ENCODE results near the gene CACNG6. TPM values are rescaled to one million over a fixed set of nuclear protein-coding genes. Genes with fewer than 3 reads are reported as not detected.

Gene CACNG6
- polyA plus RNA-seq, 1 donor (not counting 4 experiments of a cell fraction or from before 2014, with no cell fraction given) = not detected

GRCh38 chr19:53945441-53945840 lies 46.0 kb upstream of the CACNG6 start:
- Histone ChIP-seq H3K9ac (ENCODE audit: control insufficient read depth, extremely low read depth, insufficient read depth, low read length) (no peak overlapping the region), H3K27me3 (ENCODE audit: control insufficient read depth, extremely low read depth, insufficient read depth, low read length) (peaks cover 19% of the 10 kb centered on the region), H3K79me2 (ENCODE audit: control insufficient read depth, insufficient read depth, low read length) (no peaks in the 10 kb centered on the region), H3K36me3 (ENCODE audit: control insufficient read depth in 2 of 2, extremely low read depth in 1 of 2, insufficient read depth in 2 of 2, low read length in 2 of 2) (no peaks in the 10 kb centered on the region), H3K4me2 (ENCODE audit: control insufficient read depth, extremely low read depth, insufficient read depth, low read depth, low read length) (no peak overlapping the region), H3K27ac (ENCODE audit: control insufficient read depth, insufficient read depth, low read length) (no peak overlapping the region), H2AFZ (ENCODE audit: control insufficient read depth, low read length) (no peak overlapping the region), H3K4me1 (ENCODE audit: control insufficient read depth, extremely low read depth, insufficient read depth, low read length) (no peaks in the 10 kb centered on the region), H4K20me1 (ENCODE audit: control insufficient read depth, extremely low read depth, insufficient read depth, low read length) (no peaks in the 10 kb centered on the region), H3K9me1 (ENCODE audit: control insufficient read depth, extremely low read depth, insufficient read depth, low read length) (no peaks in the 10 kb centered on the region), H3K9me3 (ENCODE audit: control insufficient read depth, low read depth, low read length) (no peaks in the 10 kb centered on the region), H3K4me3 (ENCODE audit: control insufficient read depth in 2 of 3, extremely low read depth in 1 of 3, insufficient read depth in 2 of 3, low read depth in 1 of 3, low read length in 3 of 3) (no peak overlapping the region)
- TF ChIP-seq CTCF (optimal IDR thresholded peaks at IDR 0.05 in 1 of 3, IDR thresholded peaks at IDR 0.05 in 1 of 3, conservative IDR thresholded peaks at IDR 0.05 in 1 of 3; ENCODE audit: extremely low read depth in 1 of 3, insufficient read depth in 2 of 3, low read length in 3 of 3) (no peak), EZH2 (IDR thresholded peaks at IDR 0.05; ENCODE audit: low read length) (no peak)
- no peak for DNase-seq (ENCODE audit: low read depth, low spot score)
- FAIRE-seq = no peak
- dilution Hi-C loops (cut with MboI; ENCODE audit: extremely low pct_ligation_motif_present, low sequenced_read_pairs) = loop anchor here (25.0 kb wide), 1 partner anchor 92 kb away; no protein-coding TSS in a partner anchor

GRCh38 chr19:53945998-53946397 lies 45.4 kb upstream of the CACNG6 start:
- H3K27me3 ChIP-seq (ENCODE audit: control insufficient read depth, extremely low read depth, insufficient read depth, low read length) = peaks cover 19% of the 10 kb centered on the region
- no peak overlapping the region for H3K27ac ChIP-seq (ENCODE audit: control insufficient read depth, insufficient read depth, low read length)
- H3K9me3 ChIP-seq (ENCODE audit: control insufficient read depth, low read depth, low read length) = no peaks in the 10 kb centered on the region
- no peaks in the 10 kb centered on the region for H3K4me1 ChIP-seq (ENCODE audit: control insufficient read depth, extremely low read depth, insufficient read depth, low read length)
- no peak for DNase-seq (ENCODE audit: low read depth, low spot score)
- TF ChIP-seq EZH2 (IDR thresholded peaks at IDR 0.05; ENCODE audit: low read length) = no peak
- TF ChIP-seq CTCF (optimal IDR thresholded peaks at IDR 0.05 in 1 of 3, IDR thresholded peaks at IDR 0.05 in 1 of 3, conservative IDR thresholded peaks at IDR 0.05 in 1 of 3; ENCODE audit: extremely low read depth in 1 of 3, insufficient read depth in 2 of 3, low read length in 3 of 3) = no peak
- H3K9ac ChIP-seq (ENCODE audit: control insufficient read depth, extremely low read depth, insufficient read depth, low read length) = no peak overlapping the region
- no peaks in the 10 kb centered on the region for H4K20me1 ChIP-seq (ENCODE audit: control insufficient read depth, extremely low read depth, insufficient read depth, low read length)
- dilution Hi-C loops (cut with MboI; ENCODE audit: extremely low pct_ligation_motif_present, low sequenced_read_pairs) = loop anchor here (25.0 kb wide), 1 partner anchor 91 kb away; no protein-coding TSS in a partner anchor
- H3K36me3 ChIP-seq (ENCODE audit: control insufficient read depth in 2 of 2, extremely low read depth in 1 of 2, insufficient read depth in 2 of 2, low read length in 2 of 2) = no peaks in the 10 kb centered on the region
- H3K4me3 ChIP-seq (ENCODE audit: control insufficient read depth in 2 of 3, extremely low read depth in 1 of 3, insufficient read depth in 2 of 3, low read depth in 1 of 3, low read length in 3 of 3) = no peak overlapping the region
- no peak overlapping the region for H2AFZ ChIP-seq (ENCODE audit: control insufficient read depth, low read length)
- no peak overlapping the region for H3K4me2 ChIP-seq (ENCODE audit: control insufficient read depth, extremely low read depth, insufficient read depth, low read depth, low read length)
- FAIRE-seq = no peak
- no peaks in the 10 kb centered on the region for H3K9me1 ChIP-seq (ENCODE audit: control insufficient read depth, extremely low read depth, insufficient read depth, low read length)
- H3K79me2 ChIP-seq (ENCODE audit: control insufficient read depth, insufficient read depth, low read length) = no peaks in the 10 kb centered on the region
